OCI-LY7 (cell line): ENCODE results near the gene GSS.

Source experiments
- CTCF ChIP-seq: fragments of 200-600 bp; sonication (generic); conservative IDR thresholded peaks from 2 replicates; pipeline ENCODE4 v1.5.1; 2014; ENCODE audit warnings: mild to moderate bottlenecking, antibody characterized with exemption, low read length, moderate library complexity, mixed read lengths
- EZH2phosphoT487 ChIP-seq: fragments of 200-600 bp; sonication (generic); IDR thresholded peaks from 2 replicates; pipeline ENCODE4 v1.6.1; 2018; ENCODE audit warnings: low read depth, borderline replicate concordance, mild to moderate bottlenecking, mixed run types, antibody characterized with exemption, low read length, moderate library complexity, mixed read lengths

- TF ChIP-seq CTCF (no peak), EZH2phosphoT487 (no peak)
Observed at GRCh38 chr20:34951252-34951651, 4.4 kb downstream of the GSS start.
